GM23248 (cell line): ENCODE results near the gene CACNB2.
"Not testable (repeated sequence)": the region's sequence is repeated elsewhere in the genome, so short reads cannot be mapped to it uniquely, and the experiment has no call there.

Experiments
- EZH2 ChIP-seq: fragments of 200-600 bp; sonication (generic); IDR thresholded peaks from 2 replicates; pipeline ENCODE4 v1.6.1; 2018; ENCODE audit warnings: antibody characterized with exemption, mild to moderate bottlenecking; ENCODE audit not compliant: insufficient read depth, poor library complexity, severe bottlenecking
- EZH2phosphoT487 ChIP-seq: fragments of 200-600 bp; sonication (generic); IDR thresholded peaks from 2 replicates; pipeline ENCODE4 v1.6.1; 2018; ENCODE audit warnings: antibody characterized with exemption, moderate library complexity, mild to moderate bottlenecking, low read depth; ENCODE audit not compliant: insufficient read depth

DNA sequence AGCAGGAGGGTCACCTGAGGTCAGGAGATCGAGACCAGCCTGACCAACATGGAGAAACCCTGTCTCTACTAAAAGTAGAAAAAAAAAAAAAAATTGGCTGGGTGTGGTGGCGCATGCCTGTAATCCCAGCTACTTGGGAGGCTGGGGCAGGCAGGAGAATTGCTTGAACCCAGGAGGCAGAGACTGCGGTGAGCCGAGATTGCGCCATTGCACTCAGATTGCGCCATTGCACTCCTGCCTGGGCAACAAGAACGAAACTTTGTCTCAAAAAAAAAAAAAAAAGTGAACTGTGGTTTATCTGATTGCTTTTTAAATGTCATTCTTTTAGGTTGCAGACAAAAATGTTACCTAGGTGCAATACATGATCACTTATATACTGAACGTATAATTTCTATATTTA lies 16.6 kb downstream of the CACNB2 start:
- not testable (repeated sequence) for TF ChIP-seq EZH2, EZH2phosphoT487
